ENCODE results near the gene REC114. TPM values are rescaled to one million over a fixed set of nuclear protein-coding genes. Genes with fewer than 3 reads are reported as not detected.
"Not testable (repeated sequence)": the region's sequence is repeated elsewhere in the genome, so short reads cannot be mapped to it uniquely, and the experiment has no call there.

The REC114 gene
- total RNA-seq, 1 donor from 2014 or later: not detected

DNA sequence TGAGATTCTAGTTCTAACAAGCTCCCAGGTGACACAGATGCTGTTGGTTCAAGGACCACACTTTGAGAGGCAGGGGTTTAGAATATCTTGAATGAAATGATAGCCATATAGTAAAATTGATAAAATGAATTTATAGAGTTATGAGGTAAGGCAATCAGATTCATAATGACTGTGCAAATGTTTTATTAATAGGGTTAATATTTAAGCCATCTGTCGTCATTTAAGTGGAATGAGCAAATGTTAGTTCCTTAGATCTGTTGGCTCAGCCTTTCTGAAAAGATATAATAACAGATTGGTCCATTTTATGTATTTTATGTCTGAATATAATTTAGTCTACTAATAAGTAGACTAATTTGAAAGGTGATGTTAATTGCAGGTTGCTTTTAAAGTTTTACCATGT is 12.9 kb downstream of the REC114 start:
- DNase-seq (ENCODE audit: low read depth in 2 of 2): no peak

DNA sequence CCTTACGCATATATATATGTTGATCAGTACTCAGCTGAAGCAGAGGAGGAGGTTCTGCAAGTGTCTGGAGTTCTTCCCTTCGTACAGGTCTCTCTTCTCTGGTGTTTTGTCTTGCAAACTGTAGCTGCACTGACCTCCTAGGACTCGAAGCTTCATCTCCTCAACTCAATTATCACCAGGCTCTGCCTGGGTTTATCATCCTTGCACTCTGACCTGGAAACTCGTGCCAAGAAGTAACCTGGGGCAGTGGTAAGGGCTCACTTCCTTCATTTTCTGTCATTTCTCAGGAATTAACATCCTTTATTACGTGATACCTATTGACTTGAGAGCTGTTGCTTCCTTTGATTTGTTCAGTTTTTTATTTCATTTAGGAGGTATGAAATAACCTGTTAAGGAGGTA is 14.4 kb downstream of the REC114 start:
- no peak for DNase-seq (ENCODE audit: low read depth in 2 of 2)

DNA sequence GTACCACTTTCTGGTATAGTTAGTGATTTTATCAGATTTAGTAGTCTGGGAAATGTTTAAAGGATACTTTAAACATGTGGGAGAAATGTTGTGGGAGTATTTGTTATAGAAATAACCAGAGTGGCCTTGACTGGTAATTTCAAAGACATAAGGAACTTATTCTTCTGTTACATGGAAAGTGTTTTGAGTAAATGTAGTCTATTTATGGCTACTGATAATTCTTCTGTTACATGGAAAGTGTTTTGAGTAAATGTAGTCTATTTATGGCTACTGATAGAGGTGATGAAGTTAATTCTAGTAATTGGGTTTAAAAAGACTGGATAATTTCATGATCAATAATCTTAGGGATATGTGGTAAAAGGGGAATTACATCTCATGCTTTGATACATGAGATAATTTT is 17.7 kb downstream of the REC114 start:
- no peak for DNase-seq (ENCODE audit: low read depth in 2 of 2)

DNA sequence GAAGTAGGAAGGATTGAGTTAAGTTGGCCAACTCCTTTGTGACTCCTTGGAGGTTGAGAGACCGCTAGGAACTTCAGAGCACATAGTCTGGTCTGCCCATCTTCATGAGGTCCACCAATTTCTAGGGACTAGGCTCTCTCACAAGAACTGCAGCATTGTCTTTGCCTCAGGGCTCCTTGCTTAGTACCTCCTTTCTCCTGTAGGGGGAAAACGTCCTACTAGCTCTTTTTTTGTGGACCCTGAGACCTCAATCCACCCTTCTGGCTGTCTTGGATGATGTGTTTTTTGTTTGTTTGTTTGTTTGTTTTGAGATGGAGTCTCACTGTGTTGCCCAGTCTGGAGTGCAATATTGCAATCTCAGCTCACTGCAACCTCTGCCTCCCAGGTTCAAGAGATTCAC is 21.6 kb downstream of the REC114 start:
- DNase-seq (ENCODE audit: low read depth in 2 of 2): no peak

DNA sequence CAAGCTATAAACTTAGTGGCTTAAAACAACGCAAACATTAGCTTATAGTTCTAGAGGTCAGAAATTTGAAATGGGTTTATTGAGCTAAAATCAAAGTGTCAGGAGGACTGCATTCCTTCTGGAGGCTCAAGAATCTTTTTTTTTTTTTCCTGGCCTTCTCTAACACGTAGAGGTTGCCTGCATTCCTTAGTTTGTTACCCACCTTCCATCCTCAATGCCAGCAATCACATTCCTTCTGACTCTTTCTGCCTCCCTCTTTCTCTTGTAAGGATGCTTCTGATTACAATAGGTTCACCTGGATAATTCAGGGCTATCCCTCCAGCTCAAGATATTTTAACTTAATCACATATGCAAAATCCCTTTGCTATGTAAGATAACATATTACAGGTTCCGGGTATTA is 24.8 kb downstream of the REC114 start:
- DNase-seq (ENCODE audit: low read depth in 2 of 2): no peak

DNA sequence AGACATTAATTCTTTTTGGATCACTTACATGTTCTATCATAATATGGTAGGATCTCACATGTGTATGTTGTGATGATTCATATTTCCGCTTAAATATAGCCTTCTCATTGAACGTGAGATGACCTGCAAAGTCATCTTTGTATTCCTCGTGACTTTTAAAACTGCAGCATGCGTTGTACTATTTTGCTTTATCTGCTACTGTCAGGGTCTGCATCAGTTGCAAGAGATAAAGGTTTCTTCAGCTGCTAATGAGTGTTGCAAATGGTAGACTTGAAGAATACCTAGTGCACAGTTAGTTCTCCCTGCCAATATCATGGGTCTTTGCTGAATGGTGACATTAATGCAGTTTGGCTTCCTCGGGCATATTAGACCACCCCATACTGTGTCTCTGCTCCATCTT is 31.8 kb downstream of the REC114 start:
- DNase-seq (ENCODE audit: low read depth in 2 of 2): no peak

DNA sequence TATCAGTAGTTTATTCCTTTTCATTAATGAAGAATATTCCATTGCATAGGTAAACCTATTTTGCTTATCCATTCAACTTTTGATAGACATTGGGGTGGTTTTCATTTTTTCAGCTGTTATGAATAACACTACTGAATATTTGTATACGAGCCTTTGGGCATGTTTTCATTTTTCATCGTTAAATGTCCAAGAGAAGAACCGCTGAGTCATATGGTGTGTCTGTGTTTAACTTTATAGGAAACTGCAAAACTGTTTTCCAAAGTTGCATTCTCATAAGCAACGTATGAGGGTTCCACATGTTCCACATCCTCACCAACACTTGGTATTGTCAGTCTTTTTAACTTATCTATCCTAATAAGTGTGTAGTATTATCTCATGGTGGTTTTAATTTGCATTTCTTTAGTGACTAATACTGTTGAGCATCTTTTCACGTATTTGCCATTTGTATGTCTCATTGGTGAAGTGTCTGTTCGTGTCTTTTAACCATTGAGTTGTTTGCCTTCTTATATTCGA is 33.8 kb downstream of the REC114 start:
- no peak for DNase-seq (ENCODE audit: low read depth in 2 of 2)

DNA sequence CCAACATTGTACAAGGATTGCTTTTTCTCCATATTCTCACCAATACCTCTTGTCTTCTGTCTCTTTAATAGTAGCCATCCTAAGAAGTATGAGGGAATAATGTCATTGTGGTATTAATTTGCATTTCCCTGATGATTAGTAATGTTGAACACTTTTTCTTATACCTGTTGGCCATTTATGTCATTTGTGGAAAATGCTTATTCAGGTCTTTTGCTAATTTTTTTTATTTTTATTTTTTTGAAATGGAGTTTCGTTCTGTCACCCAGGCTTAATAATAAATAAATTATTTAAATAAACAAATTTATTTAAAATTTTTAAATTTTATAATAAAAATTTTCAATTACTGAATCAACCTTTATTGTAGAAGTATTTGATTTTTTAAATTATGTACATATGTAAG is 37.1 kb downstream of the REC114 start:
- no peak for DNase-seq (ENCODE audit: low read depth in 2 of 2)

DNA sequence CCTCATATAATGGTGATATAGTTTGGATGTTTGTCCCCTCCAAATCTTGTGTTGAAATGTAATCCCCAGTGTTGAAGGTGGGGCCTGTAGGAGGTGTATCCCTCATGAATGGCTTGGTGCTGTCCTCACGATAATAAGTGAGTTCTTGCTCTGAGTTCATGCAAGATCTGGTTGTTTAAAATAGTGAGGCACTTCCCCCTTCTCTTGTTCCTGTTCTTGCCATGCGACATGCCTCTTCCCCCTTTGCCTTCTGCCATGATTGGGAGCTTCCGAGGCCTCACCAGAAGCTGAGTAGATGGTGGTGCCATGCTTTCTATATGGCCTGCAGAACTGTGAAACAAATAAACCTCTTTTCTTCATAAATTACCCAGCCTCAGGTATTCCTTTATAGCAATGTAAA is 39.2 kb downstream of the REC114 start:
- DNase-seq (ENCODE audit: low read depth in 2 of 2): no peak

DNA sequence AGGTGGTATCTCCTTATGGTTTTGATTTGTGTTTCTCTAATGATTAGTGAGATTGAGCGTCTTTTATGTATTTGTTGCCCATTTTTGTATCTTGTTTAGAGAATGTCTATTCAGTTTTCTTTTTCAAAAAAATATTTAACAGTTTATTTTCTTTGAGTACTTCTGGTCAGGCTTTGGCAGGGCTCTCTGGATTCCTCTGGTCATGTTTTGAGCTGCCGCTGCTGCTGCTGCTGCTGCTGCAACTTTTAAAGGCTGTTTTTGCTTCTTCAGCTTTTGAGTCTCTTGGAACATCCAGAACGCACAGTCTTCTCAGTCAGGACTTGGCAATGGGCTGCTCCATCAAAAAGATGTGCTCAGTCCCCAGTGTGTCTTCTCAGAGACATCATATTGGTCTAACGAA is 40.1 kb downstream of the REC114 start:
- DNase-seq (ENCODE audit: low read depth in 2 of 2): no peak

DNA sequence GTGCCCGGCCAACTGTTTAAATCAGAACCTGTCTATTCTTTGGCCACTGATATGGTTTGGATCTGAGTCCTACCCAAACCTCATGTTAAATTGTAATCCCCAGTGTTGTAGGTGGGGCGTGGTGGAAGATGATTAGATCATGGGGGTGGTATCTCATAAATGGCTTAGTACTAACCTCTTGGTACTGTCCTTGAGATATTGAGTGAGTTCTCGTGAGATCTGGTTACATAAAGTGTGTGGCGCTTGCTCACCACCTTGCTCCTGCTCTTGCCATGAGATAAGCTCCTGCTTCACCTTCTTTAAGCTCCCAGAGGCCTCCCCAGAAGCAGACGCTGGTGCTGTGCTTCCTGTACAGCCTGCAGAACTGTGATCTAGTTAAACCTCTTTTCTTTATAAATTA is 42.4 kb downstream of the REC114 start:
- DNase-seq (ENCODE audit: low read depth in 2 of 2): no peak

DNA sequence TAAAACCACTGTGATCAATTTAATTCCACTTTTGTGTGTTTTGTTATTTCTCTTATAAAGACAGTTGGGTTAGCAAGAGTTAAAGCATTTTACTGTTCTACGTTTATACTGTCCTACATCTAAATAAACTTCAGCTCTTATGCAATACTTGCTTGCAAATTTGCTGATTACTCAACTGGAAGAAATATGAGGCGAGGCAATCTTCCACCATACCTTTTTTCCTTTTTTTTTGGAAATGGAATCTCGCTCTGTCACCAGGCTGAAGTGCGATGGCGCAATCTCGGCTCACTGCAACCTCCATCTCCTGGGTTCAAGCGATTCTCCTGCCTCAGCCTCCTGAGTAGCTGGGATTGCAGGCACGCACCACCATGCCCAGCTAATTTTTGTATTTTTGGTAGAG is 42.9 kb downstream of the REC114 start:
- DNase-seq (ENCODE audit: low read depth in 2 of 2): not testable (repeated sequence)

DNA sequence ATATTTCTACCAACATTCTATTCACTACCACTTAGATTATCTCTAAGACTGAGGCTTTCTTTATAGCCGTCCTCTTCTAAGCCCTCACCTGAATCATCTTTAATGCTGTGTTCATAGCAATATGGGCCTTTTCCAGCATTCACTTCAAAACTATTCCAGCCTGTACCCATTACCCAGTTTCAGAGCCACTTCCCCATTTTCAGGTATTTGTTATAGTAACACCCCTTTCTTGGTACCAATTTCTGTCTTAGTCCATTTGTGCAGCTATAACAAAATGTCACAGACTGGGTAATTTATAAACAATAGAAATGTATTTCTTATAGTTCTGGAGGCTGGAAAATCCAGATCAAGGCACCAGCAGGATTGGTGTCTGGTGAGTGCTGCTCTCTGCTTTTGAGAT is 45.7 kb downstream of the REC114 start:
- no peak for DNase-seq (ENCODE audit: low read depth in 2 of 2)

DNA sequence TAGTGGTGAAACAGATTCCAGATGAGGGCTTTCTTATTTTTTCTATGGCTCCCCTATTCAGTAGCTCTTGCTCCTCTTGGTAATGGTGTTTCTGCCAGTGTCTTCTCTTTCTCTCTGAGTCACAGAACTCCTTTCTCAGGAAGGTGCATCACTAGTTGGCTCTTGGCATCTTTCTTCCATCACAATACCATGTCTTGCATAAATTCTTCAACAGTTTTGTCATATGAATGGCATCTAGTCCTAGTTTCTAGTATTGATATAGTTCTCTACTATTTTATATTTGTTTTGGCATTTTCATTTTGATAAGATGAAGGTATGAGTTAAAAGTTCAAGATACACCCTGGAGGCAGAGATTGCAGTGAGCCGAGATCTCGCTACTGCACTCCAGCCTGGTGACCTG is 51.0 kb downstream of the REC114 start:
- no peak for DNase-seq (ENCODE audit: low read depth in 2 of 2)

DNA sequence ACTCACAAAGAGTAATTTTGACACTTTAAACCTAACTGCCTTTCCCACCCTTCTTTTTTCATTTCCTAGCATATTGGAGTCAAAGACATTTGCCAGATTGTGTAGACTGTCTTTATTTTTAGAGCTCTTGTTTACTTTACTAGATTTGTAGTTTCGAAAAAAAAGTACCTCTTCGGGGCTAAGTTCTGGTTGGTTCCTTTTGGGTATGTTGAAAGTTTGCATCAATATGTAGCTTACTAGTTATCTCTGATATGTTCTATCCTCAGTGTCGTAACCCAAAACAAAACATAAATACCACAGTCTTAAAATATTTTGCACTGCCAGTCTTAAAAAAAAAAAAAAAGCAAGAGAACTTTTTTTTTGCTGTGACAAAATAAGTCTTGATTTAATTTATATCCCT is 52.2 kb downstream of the REC114 start:
- DNase-seq (ENCODE audit: low read depth in 2 of 2): no peak

DNA sequence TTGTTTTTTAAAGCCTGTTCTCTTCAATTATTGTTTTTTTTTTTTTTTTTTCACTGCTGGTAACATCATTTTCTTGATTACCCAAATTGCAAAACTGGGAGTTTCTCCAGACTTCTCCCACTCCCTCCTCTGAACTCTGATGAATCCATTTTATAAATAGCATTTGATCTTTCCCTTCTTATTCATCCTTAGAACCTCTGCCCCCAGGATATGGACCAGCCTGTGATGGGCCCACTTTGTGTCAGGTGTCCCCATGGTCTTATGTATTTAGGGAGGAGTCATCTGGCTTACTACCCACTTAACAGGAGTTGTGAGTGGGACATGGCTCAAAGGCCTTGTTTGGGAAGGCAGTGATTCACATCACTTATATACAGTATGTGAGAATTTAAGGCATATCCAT is 57.7 kb downstream of the REC114 start:
- no peak for DNase-seq (ENCODE audit: low read depth in 2 of 2)

DNA sequence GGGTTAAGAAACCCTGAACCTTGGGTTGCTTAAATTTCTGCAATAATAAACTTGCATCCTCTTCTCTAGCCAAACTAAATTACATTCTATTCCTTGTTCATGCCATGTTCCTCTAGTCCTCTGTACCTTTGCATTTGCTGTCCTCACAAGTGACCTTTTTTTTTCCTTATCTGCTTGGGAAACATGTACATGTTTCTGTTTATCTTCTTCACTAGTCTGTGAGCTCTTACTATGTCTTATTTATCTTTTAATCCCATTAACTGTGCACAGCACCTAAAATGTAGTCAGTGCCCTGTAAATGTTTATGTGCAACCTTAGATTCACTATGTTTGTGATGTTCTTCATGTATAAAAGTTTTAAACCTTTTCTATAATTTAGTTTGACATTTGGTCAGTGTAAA is 61.9 kb downstream of the REC114 start:
- DNase-seq (ENCODE audit: low read depth in 2 of 2): no peak

DNA sequence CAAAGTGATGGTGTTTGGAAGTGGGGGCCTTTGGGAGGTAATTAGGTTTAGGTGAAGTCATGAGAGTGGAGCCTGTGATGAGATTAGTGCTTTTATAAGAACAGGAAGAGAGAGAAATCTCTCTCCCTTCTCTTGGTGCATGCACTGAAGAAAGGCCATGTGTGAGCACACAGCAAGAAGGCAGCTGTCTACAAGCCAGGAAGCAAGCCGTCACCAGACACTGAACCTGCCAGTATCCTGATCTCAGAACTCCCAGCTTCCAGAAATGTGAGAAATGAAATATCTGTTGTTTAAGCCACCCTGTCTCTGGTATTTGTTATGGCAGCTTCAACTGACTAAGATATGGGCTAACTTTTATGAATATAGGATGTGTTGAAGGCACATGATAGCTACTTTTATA is 72.6 kb downstream of the REC114 start:
- DNase-seq (ENCODE audit: low read depth in 2 of 2): no peak

DNA sequence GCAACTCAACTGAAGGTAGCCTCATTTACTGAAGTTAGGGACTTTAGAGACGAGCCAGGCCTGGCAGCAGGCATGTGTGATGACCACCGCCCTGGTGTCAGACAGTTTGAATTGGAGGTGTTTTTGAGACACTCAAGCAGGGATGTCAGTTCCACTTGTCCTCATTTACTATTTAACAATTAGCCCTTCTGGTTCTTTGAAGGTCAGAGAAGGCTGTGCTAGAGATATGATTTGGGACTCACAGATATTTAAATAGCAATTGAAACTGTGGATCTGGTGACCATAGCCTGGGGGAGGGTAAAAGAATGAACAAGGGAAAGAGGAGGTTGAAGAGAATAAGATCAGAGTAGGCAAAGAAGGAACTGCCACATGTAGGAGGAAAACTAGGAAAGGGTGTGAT is 74.6 kb downstream of the REC114 start:
- DNase-seq (ENCODE audit: low read depth in 2 of 2): no peak

DNA sequence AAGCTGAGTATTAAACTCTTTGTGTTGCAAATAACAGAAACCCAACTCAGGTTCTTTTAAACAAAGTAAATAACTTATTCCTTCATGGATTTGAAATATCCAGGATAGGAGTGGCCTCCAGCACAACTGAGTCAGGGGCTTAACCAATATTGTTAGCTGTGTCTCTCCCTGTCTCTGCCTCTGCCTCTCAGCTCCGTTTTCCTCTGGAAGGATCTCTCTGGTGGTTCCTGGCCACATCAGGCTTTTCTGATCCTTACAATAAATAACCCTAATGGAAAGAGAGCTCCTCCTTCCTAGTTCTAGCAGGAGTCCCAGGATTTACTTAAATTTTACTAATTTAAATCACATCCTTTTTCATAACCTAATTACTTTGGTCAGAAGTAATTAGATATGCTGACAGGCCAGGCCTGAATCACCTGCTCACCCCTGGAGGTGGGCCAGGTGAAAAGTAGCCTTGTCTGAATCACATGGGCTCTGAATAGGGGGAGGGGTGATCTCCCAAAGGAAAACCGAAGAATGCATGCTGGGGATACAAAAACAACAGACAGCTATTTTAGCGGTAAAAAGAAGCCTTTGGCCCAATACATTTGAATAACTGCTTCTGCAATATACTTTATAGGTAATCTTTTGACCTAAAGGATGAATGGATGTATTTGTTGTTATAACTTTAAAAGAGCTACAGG is 75.4 kb downstream of the REC114 start:
- DNase-seq (ENCODE audit: low read depth in 2 of 2): no peak

DNA sequence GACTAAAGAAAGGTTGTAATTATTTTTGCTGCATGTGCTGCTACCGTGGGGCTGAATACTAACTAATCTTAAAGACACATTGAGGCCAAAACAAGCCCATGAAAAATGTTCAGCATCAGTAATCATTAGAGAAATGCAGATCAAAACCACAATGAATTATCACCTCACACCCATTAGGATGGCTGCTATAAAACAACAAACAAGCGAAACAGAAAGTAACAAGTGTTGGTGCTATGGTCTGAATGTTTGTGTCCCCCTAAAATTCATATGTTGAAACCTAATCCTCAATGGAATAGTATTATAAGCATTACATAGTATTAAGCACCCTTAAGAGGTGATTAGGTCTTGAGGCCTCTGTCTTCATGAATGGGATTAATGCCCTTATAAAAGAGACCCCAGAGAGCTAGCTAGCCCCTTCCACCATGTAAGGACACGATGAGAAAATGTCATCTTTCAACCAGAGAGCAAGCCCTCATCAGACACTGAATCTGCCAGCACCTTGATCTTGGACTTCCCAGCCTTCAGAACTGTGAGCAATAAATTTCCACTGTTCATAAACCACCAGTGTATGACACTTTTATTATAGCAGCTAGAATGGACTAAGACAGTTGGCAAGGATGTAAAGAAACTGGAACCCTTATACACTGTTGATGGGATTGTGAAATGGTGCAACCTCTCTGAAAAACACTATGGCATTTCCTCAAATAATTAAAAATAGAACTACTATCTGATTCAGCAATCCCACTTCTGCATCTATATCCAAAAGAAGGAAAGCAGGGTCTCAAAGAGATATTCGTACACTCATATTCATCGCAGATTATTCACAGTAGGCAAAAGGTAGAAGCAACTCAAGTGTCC is 76.1 kb downstream of the REC114 start:
- DNase-seq (ENCODE audit: low read depth in 2 of 2): no peak

DNA sequence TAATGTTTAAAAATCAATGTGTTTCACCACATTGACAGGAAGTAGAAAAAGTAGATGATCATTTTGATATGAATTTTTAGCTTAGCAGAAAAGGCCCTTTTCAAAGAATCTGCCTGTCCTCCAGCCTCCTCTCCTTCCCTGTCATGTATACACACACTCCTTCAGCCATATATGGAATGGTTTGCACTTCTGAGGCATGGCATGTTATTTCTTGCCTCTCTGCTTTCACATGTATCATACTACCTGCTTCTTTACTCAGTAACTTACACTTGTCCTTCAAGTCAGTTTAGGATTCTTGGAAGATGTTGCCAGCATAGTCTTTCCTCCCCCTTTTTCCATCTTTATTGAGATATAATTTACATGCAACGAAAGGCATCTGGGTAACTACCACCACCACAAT is 79.0 kb downstream of the REC114 start:
- DNase-seq (ENCODE audit: low read depth in 2 of 2): no peak

DNA sequence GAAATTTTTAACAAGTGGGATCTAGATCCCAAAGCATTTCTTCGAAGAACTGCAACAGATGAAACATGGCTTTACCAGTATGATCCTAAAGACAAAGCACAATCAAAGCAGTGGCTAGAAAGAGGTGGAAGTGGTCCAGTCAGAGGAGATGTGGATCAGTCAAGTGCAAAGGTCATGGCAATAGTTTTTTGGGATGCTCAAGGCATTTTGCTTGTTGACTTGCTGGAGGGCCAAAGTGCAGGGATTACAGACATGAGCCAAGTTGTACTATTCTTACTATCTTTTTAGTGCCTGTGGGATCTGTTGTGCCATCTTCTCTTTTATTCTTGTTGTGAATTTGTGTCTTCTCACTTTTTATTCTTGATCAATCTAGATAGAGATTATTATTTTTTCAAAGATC is 82.0 kb downstream of the REC114 start:
- no peak for DNase-seq (ENCODE audit: low read depth in 2 of 2)

All from dermis microvascular lymphatic vessel endothelial cell (primary cell).